ENCODE data around the gene ZNF302.

ZNF302 gene

DNA sequence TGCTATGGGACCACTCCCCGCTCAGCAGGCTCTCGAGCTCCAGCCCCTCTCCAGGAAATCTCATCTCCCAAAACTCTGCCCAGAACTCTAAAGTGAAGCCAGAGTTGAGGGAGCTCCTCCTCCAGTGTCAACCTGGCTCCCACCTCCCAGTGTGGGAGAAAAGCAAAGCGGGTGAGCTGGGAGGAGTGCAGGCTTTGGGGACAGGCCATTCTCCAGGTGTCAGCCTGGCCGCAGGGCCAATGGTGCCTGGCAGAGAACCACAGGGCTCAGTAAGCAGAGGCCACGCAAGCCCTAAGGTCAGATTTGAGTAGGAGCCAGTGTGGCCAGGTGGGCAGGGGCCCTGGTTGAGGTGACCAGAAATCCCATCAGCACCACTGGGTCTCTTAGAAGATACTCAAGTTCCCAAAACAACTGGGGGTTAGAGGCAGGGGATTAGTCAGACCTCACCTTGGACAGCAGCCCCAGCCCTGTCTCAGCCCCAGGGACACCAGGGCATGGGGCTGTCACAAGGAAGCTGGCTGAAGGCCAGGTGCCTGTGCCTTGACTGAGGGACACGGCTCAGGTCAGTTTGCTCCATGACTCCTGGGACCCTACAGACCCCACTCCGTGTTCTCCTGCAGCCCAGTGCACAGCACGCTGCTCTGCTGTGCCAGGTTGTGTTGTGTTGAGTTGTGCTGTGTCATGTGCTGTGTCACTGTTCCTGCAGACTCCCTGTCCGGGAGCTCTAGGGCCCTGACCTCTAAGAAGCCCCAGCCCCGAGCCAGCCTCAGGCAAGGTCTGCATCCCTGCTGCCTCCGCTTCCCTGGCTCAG is 53.7 kb downstream of the ZNF302 start:
- H3K27ac Mint-ChIP-seq = no peak overlapping the region
- peaks cover 15% of the 10 kb centered on the region for H3K9me3 Mint-ChIP-seq

DNA sequence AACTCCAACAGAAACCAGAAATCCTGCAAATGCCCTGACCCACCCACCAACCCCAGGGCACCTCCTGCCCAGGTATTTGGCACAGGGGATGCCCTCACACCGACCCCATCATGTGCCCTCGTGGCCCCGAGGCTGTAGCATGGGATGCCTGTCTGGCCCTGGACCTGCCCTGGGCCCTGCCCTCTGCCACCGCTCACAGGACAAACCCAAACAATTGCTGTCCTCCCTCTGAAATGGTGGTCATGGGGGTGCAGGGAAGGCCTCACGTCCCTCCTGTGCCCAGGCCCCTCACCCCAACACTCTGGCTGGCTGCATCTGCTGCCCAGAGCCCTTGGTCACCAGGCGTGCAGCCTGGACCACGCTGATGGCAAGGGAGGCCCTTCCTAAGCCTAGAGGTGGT is 54.5 kb downstream of the ZNF302 start:
- no peak for DNase-seq (ENCODE audit: low spot score)
- Mint-ChIP-seq H3K36me3 (ENCODE audit: low read depth) (peaks cover 18% of the 10 kb centered on the region), H3K27ac (no peak overlapping the region), H3K27me3 (ENCODE audit: low read depth) (no peaks in the 10 kb centered on the region), H3K4me3 (no peak overlapping the region), H3K4me1 (ENCODE audit: low read depth) (peaks cover 20% of the 10 kb centered on the region), H3K9me3 (peaks cover 19% of the 10 kb centered on the region)

More for the DNA sequence above, 53.7 kb downstream of the ZNF302 start:
- no peak for DNase-seq (ENCODE audit: low spot score)
- peaks cover 20% of the 10 kb centered on the region for H3K4me1 Mint-ChIP-seq (ENCODE audit: low read depth)
- peaks cover 13% of the 10 kb centered on the region for H3K36me3 Mint-ChIP-seq (ENCODE audit: low read depth)
- H3K4me3 Mint-ChIP-seq = no peak overlapping the region
- H3K27me3 Mint-ChIP-seq (ENCODE audit: low read depth) = no peaks in the 10 kb centered on the region

DNA sequence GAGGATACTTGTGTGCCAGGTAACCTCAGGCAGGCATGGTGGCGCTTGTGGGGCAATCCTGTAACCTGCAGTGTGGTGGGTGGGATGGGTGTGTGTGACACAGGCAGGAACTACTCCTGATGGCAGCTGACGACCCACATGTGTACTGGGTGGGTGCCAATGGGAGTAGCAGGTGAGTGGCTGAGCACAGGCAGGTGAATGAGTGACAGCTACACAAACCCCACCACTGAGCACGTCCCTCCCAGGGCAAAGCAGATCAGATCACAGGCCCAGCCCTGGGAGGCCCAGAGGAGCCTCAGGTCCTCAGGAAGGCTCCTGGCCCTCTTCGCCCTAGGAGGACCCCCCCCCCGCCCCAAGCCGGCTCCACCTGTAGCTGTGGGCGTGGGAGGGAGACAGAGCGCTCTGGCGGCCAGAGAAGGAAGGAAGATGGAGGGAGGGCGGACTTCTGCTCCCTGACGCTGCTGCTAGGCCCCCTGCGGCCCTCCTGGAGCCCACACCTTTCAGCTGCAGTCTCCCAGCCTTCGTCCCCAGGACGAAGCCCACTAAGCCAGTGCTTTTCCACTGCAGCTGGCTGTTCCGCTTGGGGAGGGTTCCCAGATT is 55.2 kb downstream of the ZNF302 start:
- Mint-ChIP-seq H3K9me3 (peaks cover 20% of the 10 kb centered on the region), H3K27ac (peak overlapping the region; percentile 55), H3K4me1 (ENCODE audit: low read depth) (peaks cover 20% of the 10 kb centered on the region), H3K4me3 (peak overlapping the region; percentile 54), H3K27me3 (ENCODE audit: low read depth) (no peaks in the 10 kb centered on the region), H3K36me3 (ENCODE audit: low read depth) (peaks cover 18% of the 10 kb centered on the region)
- no peak for DNase-seq (ENCODE audit: low spot score)

DNA sequence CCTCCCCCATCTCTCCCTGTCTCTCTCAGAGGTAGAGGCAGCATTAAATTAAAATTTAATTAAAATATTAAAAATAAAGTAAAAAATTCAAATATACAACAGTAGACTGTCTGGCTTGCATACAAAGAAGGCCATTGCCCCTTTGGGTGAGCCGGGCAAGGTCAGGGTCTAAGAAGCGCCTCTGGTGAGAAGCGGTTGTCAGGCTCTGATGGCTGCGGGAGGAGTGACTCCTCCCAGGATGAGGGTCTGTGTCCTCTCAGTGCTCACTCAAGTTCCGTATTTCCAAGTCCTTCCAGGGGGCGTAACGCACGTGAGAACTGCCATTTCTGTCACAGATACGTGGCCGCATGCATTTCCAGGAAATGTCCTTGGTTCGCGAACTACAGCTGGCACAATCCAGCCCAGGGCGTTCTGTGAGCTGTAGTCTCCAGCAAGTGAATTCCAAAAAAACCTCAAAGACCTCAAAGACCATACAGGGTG is 55.8 kb downstream of the ZNF302 start:
- peaks cover 25% of the 10 kb centered on the region for H3K9me3 Mint-ChIP-seq
- H3K27ac Mint-ChIP-seq = peak overlapping the region; percentile 92
- H3K4me3 Mint-ChIP-seq = peak overlapping the region; percentile 88
- peaks cover 22% of the 10 kb centered on the region for H3K36me3 Mint-ChIP-seq (ENCODE audit: low read depth)
- no peak for DNase-seq (ENCODE audit: low spot score)
- no peaks in the 10 kb centered on the region for H3K27me3 Mint-ChIP-seq (ENCODE audit: low read depth)
- H3K4me1 Mint-ChIP-seq (ENCODE audit: low read depth) = peaks cover 20% of the 10 kb centered on the region

DNA sequence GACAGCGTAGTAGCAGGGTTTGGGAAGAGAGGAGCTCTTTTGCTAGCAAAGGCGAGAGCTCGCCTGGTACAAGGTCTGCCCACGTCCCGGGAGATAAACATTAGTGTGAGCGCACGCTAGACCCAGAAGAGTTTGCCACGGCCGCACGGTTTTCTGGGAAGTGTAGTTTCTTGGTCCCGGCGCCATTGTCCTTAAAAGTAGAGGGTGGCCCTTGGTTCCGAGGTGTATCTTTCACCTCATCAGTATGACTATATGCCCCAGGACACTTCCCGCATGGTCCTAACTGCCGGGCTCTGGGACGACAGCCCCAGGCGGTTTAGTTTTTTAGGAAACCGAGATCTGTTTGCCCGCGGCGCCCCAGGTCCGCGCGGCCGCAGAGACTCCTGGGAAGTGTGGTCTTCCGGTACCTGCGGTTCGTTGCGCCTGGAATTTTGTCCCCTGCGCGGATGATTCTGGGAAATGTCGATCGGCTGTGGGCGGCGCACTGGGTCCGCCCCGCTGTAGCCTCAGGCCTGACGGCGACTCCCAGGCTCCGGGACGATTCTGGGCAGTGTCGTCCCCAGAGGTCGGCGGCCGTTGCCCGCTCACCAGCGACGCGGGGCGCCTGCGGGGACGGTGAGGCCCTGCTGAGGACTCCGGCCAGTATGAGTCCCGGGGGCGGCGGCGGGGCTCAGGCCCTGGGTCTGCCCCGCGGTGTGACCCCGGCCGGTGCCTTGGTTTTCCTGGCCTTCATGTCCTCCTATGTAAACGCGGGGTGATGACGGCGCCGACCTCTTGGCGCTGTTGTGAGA is 56.5 kb downstream of the ZNF302 start, which contains the start of gene ZNF181:
ZNF181 (plus strand) TSS at position 498 of the 791 bp plus-strand sequence. CDS start 795 bp downstream, outside the sequence.
- peaks cover 29% of the 10 kb centered on the region for H3K9me3 Mint-ChIP-seq
- peak within 1 kb of the TSS; percentile 88 for H3K4me3 Mint-ChIP-seq
- no peaks in the 10 kb centered on the region for H3K27me3 Mint-ChIP-seq (ENCODE audit: low read depth)
- H3K4me1 Mint-ChIP-seq (ENCODE audit: low read depth) = peaks cover 20% of the 10 kb centered on the region
- H3K27ac Mint-ChIP-seq = peak within 1 kb of the TSS; percentile 92
- peak; percentile 84 for DNase-seq (ENCODE audit: low spot score)
- H3K36me3 Mint-ChIP-seq (ENCODE audit: low read depth) = peaks cover 25% of the 10 kb centered on the region

DNA sequence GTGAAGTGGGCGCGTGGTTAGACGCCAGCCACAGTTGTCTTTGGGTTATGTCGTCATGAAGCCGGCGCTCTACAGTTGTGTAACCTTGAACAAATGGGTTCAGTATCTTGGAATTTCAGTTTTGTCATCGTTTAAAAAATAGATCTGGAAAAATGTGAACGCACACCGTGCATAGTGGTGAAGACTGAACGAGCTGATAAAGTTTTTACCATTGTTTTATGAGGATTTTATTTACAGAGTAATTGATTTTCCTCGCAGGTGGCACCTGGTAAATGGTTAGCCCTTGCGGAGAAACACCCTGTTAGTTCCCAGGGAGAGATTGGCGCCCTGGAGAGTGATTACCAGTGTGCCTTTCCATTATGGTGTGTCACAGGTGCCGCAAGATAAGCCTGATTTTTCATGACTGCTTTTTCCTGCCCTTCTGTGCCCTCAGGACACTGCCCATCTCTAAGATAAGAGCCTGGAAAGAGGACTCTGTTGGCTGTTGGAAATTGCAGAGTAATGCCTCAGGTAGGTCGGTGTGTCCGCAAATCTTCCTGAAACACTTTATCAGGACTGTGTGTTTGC is 57.1 kb downstream of the ZNF302 start:
- H3K4me3 Mint-ChIP-seq = peak overlapping the region; percentile 88
- H3K27me3 Mint-ChIP-seq (ENCODE audit: low read depth) = no peaks in the 10 kb centered on the region
- H3K4me1 Mint-ChIP-seq (ENCODE audit: low read depth) = peaks cover 20% of the 10 kb centered on the region
- peaks cover 36% of the 10 kb centered on the region for H3K9me3 Mint-ChIP-seq
- peak overlapping the region; percentile 92 for H3K27ac Mint-ChIP-seq
- peaks cover 32% of the 10 kb centered on the region for H3K36me3 Mint-ChIP-seq (ENCODE audit: low read depth)
- no peak for DNase-seq (ENCODE audit: low spot score)
